ENCODE results near the gene FAM153A.
"Not testable (repeated sequence)": the region's sequence is repeated elsewhere in the genome, so short reads cannot be mapped to it uniquely, and the experiment has no call there.

The FAM153A gene

DNA sequence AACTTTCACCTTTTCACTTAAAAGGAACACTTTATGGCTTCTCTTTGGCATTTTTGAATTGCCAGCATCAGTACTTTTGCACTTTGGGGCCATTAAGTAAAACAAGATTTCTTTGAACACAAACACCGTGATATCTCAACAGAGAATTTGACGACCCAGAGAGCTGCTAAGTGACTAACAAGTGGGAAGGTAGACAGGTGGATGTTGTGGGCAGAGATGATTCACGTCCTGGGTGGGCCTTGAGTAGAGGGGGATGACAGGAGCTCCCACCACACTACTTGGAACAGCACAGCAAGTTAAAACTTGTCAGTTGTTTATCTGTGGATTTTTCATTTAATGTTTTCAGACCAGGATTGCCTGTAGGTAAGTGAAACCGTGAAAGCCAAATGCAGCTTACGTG is 18.7 kb upstream of the FAM153A start:
- H4K8ac ChIP-seq (ENCODE audit: low read depth, low read length); DNase-seq; H3K27me3 ChIP-seq (ENCODE audit: insufficient read depth, low read length, poor library complexity); H4K5ac ChIP-seq (ENCODE audit: low read length); H3K56ac ChIP-seq (ENCODE audit: low read length); H3K4me1 ChIP-seq (ENCODE audit: control insufficient read depth, low read depth, low read length); H2BK15ac ChIP-seq (replicated peaks; ENCODE audit: low read depth); H2BK5ac ChIP-seq (ENCODE audit: low read length); H3K18ac ChIP-seq (ENCODE audit: low read length); H3K36me3 ChIP-seq (ENCODE audit: control insufficient read depth, insufficient read depth, low read length); H3K9ac ChIP-seq (ENCODE audit: low read length); H3K79me1 ChIP-seq (ENCODE audit: low read length); H2BK120ac ChIP-seq (ENCODE audit: low read depth, low read length); H3K23ac ChIP-seq (ENCODE audit: low read length); H3K27ac ChIP-seq (ENCODE audit: low read depth, low read length); H3K4me2 ChIP-seq (ENCODE audit: low read length); H3K79me2 ChIP-seq (ENCODE audit: control insufficient read depth, insufficient read depth, low read length); H2AK5ac ChIP-seq (ENCODE audit: low read length); H3K4me3 ChIP-seq (ENCODE audit: low read length); H3K4ac ChIP-seq (ENCODE audit: low read depth, low read length): not testable (repeated sequence)
- no CpG with 5 or more reads among the region's 5 CpGs for WGBS (ENCODE audit: extremely low coverage, insufficient coverage, low lambda C conversion rate)

DNA sequence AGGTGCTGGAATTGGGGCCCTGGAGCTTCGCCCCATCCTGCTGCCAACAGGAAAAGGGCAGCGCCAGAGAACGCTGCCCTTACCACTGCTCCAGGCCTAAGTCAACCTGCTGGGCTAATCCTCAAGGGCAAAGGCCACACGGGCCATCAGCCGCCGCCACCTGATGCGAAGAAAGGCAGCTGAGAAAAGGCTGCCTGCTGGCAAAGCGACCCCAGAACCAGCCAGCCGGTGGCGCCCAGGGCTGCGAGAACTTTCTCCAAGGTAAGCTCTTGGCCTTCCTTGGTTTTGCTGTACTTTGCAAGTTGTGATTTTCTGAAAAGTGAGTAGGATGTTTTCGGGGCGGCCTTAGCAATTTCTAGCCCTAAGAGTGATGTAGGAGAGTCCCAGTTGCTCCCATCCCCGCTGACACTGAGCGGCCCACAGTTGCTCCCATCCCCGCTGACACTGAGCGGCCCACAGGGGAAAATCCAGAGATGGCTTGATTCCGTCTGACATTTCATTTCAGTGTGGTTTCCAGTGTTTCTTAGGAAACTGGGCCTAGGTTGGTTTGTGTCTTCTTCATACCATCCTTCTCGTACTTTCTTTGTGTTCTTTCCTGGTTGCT is 15.6 kb upstream of the FAM153A start:
- H2BK5ac ChIP-seq (ENCODE audit: low read length); H3K79me1 ChIP-seq (ENCODE audit: low read length); H4K5ac ChIP-seq (ENCODE audit: low read length); H4K8ac ChIP-seq (ENCODE audit: low read depth, low read length); DNase-seq; H2BK15ac ChIP-seq (replicated peaks; ENCODE audit: low read depth); H3K56ac ChIP-seq (ENCODE audit: low read length); H3K4me3 ChIP-seq (ENCODE audit: low read length); H3K18ac ChIP-seq (ENCODE audit: low read length); H3K4ac ChIP-seq (ENCODE audit: low read depth, low read length); H3K23ac ChIP-seq (ENCODE audit: low read length); H3K27me3 ChIP-seq (ENCODE audit: insufficient read depth, low read length, poor library complexity); H2BK120ac ChIP-seq (ENCODE audit: low read depth, low read length); H3K4me1 ChIP-seq (ENCODE audit: control insufficient read depth, low read depth, low read length); H3K79me2 ChIP-seq (ENCODE audit: control insufficient read depth, insufficient read depth, low read length); H3K36me3 ChIP-seq (ENCODE audit: control insufficient read depth, insufficient read depth, low read length); H3K27ac ChIP-seq (ENCODE audit: low read depth, low read length); H2AK5ac ChIP-seq (ENCODE audit: low read length); H3K9ac ChIP-seq (ENCODE audit: low read length); H3K4me2 ChIP-seq (ENCODE audit: low read length): not testable (repeated sequence)
- WGBS (ENCODE audit: extremely low coverage, insufficient coverage, low lambda C conversion rate), result no CpG with 5 or more reads among the region's 19 CpGs

DNA sequence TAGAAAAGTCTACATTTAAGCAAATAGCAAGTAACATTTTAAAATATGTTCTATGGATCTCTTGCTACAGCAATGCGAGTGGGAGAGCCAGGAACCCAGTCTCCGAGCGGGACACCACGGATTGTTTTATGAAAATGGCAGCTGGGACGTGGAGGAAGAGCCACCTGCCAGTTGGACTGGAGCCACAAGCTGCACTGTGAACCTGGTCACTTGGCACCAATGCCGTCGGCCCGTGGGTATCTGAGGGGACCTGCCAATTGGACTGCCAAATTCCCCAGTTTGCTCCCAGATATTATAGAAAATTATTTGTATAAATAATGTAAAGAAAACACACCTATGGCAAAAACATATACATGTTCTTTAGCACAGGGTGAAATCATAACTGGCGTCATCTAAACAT is 10.6 kb upstream of the FAM153A start:
- H3K36me3 ChIP-seq (ENCODE audit: control insufficient read depth, insufficient read depth, low read length); H3K79me2 ChIP-seq (ENCODE audit: control insufficient read depth, insufficient read depth, low read length); H3K79me1 ChIP-seq (ENCODE audit: low read length); H3K56ac ChIP-seq (ENCODE audit: low read length); DNase-seq; H2BK120ac ChIP-seq (ENCODE audit: low read depth, low read length); H3K18ac ChIP-seq (ENCODE audit: low read length); H3K27ac ChIP-seq (ENCODE audit: low read depth, low read length); H3K27me3 ChIP-seq (ENCODE audit: insufficient read depth, low read length, poor library complexity); H3K4me2 ChIP-seq (ENCODE audit: low read length); H3K4ac ChIP-seq (ENCODE audit: low read depth, low read length); H3K23ac ChIP-seq (ENCODE audit: low read length); H3K4me1 ChIP-seq (ENCODE audit: control insufficient read depth, low read depth, low read length); H4K5ac ChIP-seq (ENCODE audit: low read length); H2AK5ac ChIP-seq (ENCODE audit: low read length); H3K9ac ChIP-seq (ENCODE audit: low read length); H2BK15ac ChIP-seq (replicated peaks; ENCODE audit: low read depth); H2BK5ac ChIP-seq (ENCODE audit: low read length); H4K8ac ChIP-seq (ENCODE audit: low read depth, low read length); H3K4me3 ChIP-seq (ENCODE audit: low read length): not testable (repeated sequence)
- no CpG with 5 or more reads among the region's 9 CpGs for WGBS (ENCODE audit: extremely low coverage, insufficient coverage, low lambda C conversion rate)

DNA sequence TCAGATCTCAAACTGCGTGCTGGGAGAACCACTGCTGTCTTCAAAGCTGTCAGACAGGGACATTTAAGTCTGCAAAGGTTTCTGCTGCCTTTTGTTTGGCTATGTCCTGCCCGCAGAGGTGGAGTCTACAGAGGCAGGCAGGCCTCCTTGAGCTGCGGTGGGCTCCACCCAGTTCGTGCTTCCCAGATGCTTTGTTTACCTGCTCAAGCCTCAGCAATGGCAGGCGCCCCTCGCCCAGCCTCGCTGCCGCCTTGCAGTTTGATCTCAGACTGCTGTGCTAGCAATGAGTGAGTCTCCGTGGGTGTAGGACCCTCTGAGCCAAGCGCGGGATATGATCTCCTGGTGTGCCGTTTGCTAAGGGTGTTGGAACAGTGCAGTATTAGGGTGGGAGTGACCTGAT is 8.9 kb upstream of the FAM153A start:
- not testable (repeated sequence) for H3K36me3 ChIP-seq (ENCODE audit: control insufficient read depth, insufficient read depth, low read length); H3K18ac ChIP-seq (ENCODE audit: low read length); H2AK5ac ChIP-seq (ENCODE audit: low read length); H3K4me2 ChIP-seq (ENCODE audit: low read length); H3K23ac ChIP-seq (ENCODE audit: low read length); H3K27ac ChIP-seq (ENCODE audit: low read depth, low read length); H4K8ac ChIP-seq (ENCODE audit: low read depth, low read length); H3K4me1 ChIP-seq (ENCODE audit: control insufficient read depth, low read depth, low read length); H4K5ac ChIP-seq (ENCODE audit: low read length); H3K27me3 ChIP-seq (ENCODE audit: insufficient read depth, low read length, poor library complexity); H2BK5ac ChIP-seq (ENCODE audit: low read length); H3K4ac ChIP-seq (ENCODE audit: low read depth, low read length); H3K4me3 ChIP-seq (ENCODE audit: low read length); H2BK120ac ChIP-seq (ENCODE audit: low read depth, low read length); H3K79me1 ChIP-seq (ENCODE audit: low read length); H3K79me2 ChIP-seq (ENCODE audit: control insufficient read depth, insufficient read depth, low read length); DNase-seq; H3K9ac ChIP-seq (ENCODE audit: low read length); H2BK15ac ChIP-seq (replicated peaks; ENCODE audit: low read depth); H3K56ac ChIP-seq (ENCODE audit: low read length)
- WGBS (ENCODE audit: extremely low coverage, insufficient coverage, low lambda C conversion rate), result no CpG with 5 or more reads among the region's 12 CpGs

DNA sequence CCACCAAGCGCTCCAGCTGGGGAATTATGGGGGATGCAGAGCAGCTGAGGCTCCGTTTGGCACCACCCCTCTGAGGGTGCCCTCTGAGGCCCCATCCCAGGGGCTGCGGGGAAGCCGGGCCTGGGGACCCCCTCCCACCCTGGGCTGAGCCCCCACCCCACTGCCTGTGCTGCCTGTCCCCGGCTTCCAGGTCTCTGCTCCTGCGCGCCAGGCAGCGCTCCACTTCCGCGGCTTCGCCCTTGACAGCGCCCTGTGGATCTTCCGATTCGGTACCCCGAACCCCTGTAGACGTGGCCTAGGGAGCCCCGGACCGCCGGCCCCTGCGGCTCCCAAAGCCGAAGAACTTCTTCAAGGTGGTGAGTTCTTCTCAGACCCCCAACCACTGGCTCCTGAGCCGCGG is 530 bp downstream of the FAM153A start:
- not testable (repeated sequence) for H4K8ac ChIP-seq (ENCODE audit: low read depth, low read length); H3K4ac ChIP-seq (ENCODE audit: low read depth, low read length); H3K9ac ChIP-seq (ENCODE audit: low read length); H3K23ac ChIP-seq (ENCODE audit: low read length); H3K79me1 ChIP-seq (ENCODE audit: low read length); H2BK120ac ChIP-seq (ENCODE audit: low read depth, low read length); H4K5ac ChIP-seq (ENCODE audit: low read length); H3K27me3 ChIP-seq (ENCODE audit: insufficient read depth, low read length, poor library complexity); H2BK5ac ChIP-seq (ENCODE audit: low read length); H3K4me3 ChIP-seq (ENCODE audit: low read length); H2AK5ac ChIP-seq (ENCODE audit: low read length); DNase-seq; H3K27ac ChIP-seq (ENCODE audit: low read depth, low read length); H3K18ac ChIP-seq (ENCODE audit: low read length); H3K4me2 ChIP-seq (ENCODE audit: low read length); H3K79me2 ChIP-seq (ENCODE audit: control insufficient read depth, insufficient read depth, low read length); H3K56ac ChIP-seq (ENCODE audit: low read length); H2BK15ac ChIP-seq (replicated peaks; ENCODE audit: low read depth); H3K36me3 ChIP-seq (ENCODE audit: control insufficient read depth, insufficient read depth, low read length); H3K4me1 ChIP-seq (ENCODE audit: control insufficient read depth, low read depth, low read length)
- WGBS (ENCODE audit: extremely low coverage, insufficient coverage, low lambda C conversion rate), result no CpG with 5 or more reads among the region's 23 CpGs

DNA sequence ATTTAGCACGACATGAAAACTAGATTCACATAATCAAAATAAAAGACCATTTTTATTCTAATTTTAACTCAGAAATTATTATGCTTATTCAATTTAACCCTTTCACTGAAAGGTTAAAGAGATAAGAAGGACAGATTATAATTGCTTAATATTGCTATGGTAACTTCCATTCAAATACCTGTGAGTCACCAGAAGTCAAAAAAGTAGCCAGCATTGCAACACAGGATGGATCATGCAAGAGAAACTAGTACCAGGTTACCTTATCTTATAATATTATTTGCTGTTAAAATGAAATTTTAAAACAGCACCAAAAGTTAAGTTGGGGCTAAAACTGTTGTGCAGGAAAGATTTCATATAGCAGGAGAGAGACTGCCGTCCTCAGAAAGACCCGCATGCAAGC is 11.5 kb downstream of the FAM153A start:
- not testable (repeated sequence) for H3K4me1 ChIP-seq (ENCODE audit: control insufficient read depth, low read depth, low read length); H3K79me2 ChIP-seq (ENCODE audit: control insufficient read depth, insufficient read depth, low read length); H4K8ac ChIP-seq (ENCODE audit: low read depth, low read length); DNase-seq; H3K9ac ChIP-seq (ENCODE audit: low read length); H4K5ac ChIP-seq (ENCODE audit: low read length); H3K23ac ChIP-seq (ENCODE audit: low read length); H3K4ac ChIP-seq (ENCODE audit: low read depth, low read length); H3K27ac ChIP-seq (ENCODE audit: low read depth, low read length); H3K4me2 ChIP-seq (ENCODE audit: low read length); H3K4me3 ChIP-seq (ENCODE audit: low read length); H2BK120ac ChIP-seq (ENCODE audit: low read depth, low read length); H2BK15ac ChIP-seq (replicated peaks; ENCODE audit: low read depth); H3K18ac ChIP-seq (ENCODE audit: low read length); H3K27me3 ChIP-seq (ENCODE audit: insufficient read depth, low read length, poor library complexity); H3K56ac ChIP-seq (ENCODE audit: low read length); H2BK5ac ChIP-seq (ENCODE audit: low read length); H3K36me3 ChIP-seq (ENCODE audit: control insufficient read depth, insufficient read depth, low read length); H3K79me1 ChIP-seq (ENCODE audit: low read length); H2AK5ac ChIP-seq (ENCODE audit: low read length)
- WGBS (ENCODE audit: extremely low coverage, insufficient coverage, low lambda C conversion rate), result no CpG with 5 or more reads among the region's 3 CpGs
